OCI-LY7 (cell line): ENCODE data around the gene HLA-F. TPM values are rescaled to one million over a fixed set of nuclear protein-coding genes. Genes with fewer than 3 reads are reported as not detected.

Experiments used
- BruUV-seq: library from RNA; stranded (reverse); fragments of 400-500 nt; replicated peaks from 2 replicates; lab custom pipeline; 2021; lab: Mats Ljungman, UMichigan
- CTCF ChIA-PET: fragments of 300-600 bp; sonication (Branson Sonifier 250); formaldehyde crosslinking; loops from one replicate; lab custom pipeline; 2022; ENCODE audit warnings: antibody characterized with exemption; ENCODE audit not compliant: unreplicated experiment; lab: Charles Lee
- POLR2A ChIA-PET: fragments of 300-600 bp; sonication (Branson Sonifier 250); formaldehyde crosslinking; loops from one replicate; lab custom pipeline; 2022; ENCODE audit warnings: antibody characterized with exemption; lab: Charles Lee
- DNase-seq: peaks from one replicate; pipeline ENCODE4 v3.0.0-alpha.2; 2015; ENCODE audit warnings: low spot score
- H2AFZ ChIP-seq: fragments of 200-600 bp; sonication (generic), shearing (Covaris generic); 2 replicates; pipeline ENCODE4 v1.6.1; 2014; ENCODE audit warnings: mild to moderate bottlenecking, antibody characterized with exemption, low read length, moderate library complexity
- H3K27ac ChIP-seq: fragments of 200-600 bp; sonication (generic); 2 replicates; pipeline ENCODE4 v1.5.1; 2014; ENCODE audit warnings: mixed run types, low read depth, mild to moderate bottlenecking, moderate library complexity, low read length, inconsistent platforms; ENCODE audit not compliant: poor library complexity, severe bottlenecking
- H3K36me3 ChIP-seq: fragments of 200-600 bp; sonication (generic); 2 replicates; pipeline ENCODE4 v1.6.1; 2014; ENCODE audit warnings: mild to moderate bottlenecking, antibody characterized with exemption, low read length, moderate library complexity, mixed read lengths; ENCODE audit not compliant: insufficient read depth
- H3K4me1 ChIP-seq: fragments of 200-600 bp; sonication (generic); 2 replicates; pipeline ENCODE4 v1.5.1; 2014; ENCODE audit warnings: mild to moderate bottlenecking, low read length; ENCODE audit not compliant: insufficient read depth, poor library complexity, severe bottlenecking
- H3K4me2 ChIP-seq: fragments of 200-600 bp; sonication (generic); 2 replicates; pipeline ENCODE4 v1.6.1; 2014; ENCODE audit warnings: mild to moderate bottlenecking, low read length
- H3K4me3 ChIP-seq: fragments of 200-600 bp; sonication (generic); 2 replicates; pipeline ENCODE4 v1.5.1; 2014; ENCODE audit warnings: mild to moderate bottlenecking, low read depth, low read length; ENCODE audit not compliant: poor library complexity, severe bottlenecking
- H3K79me2 ChIP-seq: fragments of 200-600 bp; sonication (generic); 2 replicates; pipeline ENCODE4 v1.6.1; 2016; ENCODE audit warnings: low read depth, mild to moderate bottlenecking, low read length, moderate library complexity, mixed read lengths; ENCODE audit not compliant: insufficient read depth
- H3K9me2 ChIP-seq: fragments of 200-600 bp; sonication (generic); 2 replicates; pipeline ENCODE4 v1.6.1; 2016; ENCODE audit warnings: mild to moderate bottlenecking, low read length, mixed read lengths; ENCODE audit not compliant: insufficient read depth
- H3K9me3 ChIP-seq: fragments of 200-600 bp; sonication (generic); 2 replicates; pipeline ENCODE4 v1.6.1; 2014; ENCODE audit warnings: mild to moderate bottlenecking, mixed run types, low read length, mixed read lengths
- H4K20me1 ChIP-seq: fragments of 200-600 bp; sonication (generic); 2 replicates; pipeline ENCODE4 v1.6.1; 2014; ENCODE audit warnings: mild to moderate bottlenecking, antibody characterized with exemption, low read length, moderate library complexity, mixed read lengths; ENCODE audit not compliant: insufficient read depth
- EZH2phosphoT487 ChIP-seq: fragments of 200-600 bp; sonication (generic); IDR thresholded peaks from 2 replicates; pipeline ENCODE4 v1.6.1; 2018; ENCODE audit warnings: low read depth, borderline replicate concordance, mild to moderate bottlenecking, mixed run types, antibody characterized with exemption, low read length, moderate library complexity, mixed read lengths
- intact Hi-C: fragments of 100-400 bp; cut with micrococcal nuclease; formaldehyde crosslinking; loops from one replicate; pipeline ENCODE4 v1.10.0; 2022; ENCODE audit not compliant: unreplicated experiment
- total RNA-seq, 2 experiments: library from RNA; depleted of rRNA in 1 of 2; stranded (reverse); fragments of >200 nt in 1 of 2; shearing (Covaris generic) in 1 of 2; gene quantifications; 2 replicates each; pipeline ENCODE4 v1.2.3, GENCODE V29; 2014 to 2022
- TF ChIP-seq, protein P1 (sequence below): fragments of 200-600 bp; sonication (generic); conservative IDR thresholded peaks from 2 replicates; pipeline ENCODE4 v1.5.1; 2014; ENCODE audit warnings: mild to moderate bottlenecking, antibody characterized with exemption, low read length, moderate library complexity, mixed read lengths

HLA-F gene
- total RNA-seq, 2 experiments from 2014 or later: 56.0 to 83.2 TPM

GRCh38 chr6:29681811-29682210 is 41.4 kb upstream of the HLA-F start:
- H3K4me2 ChIP-seq: no peak overlapping the region
- no peaks in the 10 kb centered on the region for H3K36me3 ChIP-seq
- no peak overlapping the region for H2AFZ ChIP-seq
- no TSS peak for BruUV-seq
- no peaks in the 10 kb centered on the region for H4K20me1 ChIP-seq
- CTCF ChIA-PET: no interaction called here
- DNase-seq: no peak
- no peak overlapping the region for H3K4me3 ChIP-seq
- no peaks in the 10 kb centered on the region for H3K79me2 ChIP-seq
- no peaks in the 10 kb centered on the region for H3K9me2 ChIP-seq
- POLR2A ChIA-PET: interaction anchor here (0.6 to 0.7 kb wide), 2 partner anchors 12 to 79 kb away, joined by 5 read pairs; no protein-coding TSS in a partner anchor
- no peaks in the 10 kb centered on the region for H3K9me3 ChIP-seq
- no peak overlapping the region for H3K27ac ChIP-seq
- intact Hi-C loops: no loop called here
- TF ChIP-seq, protein P1, sequence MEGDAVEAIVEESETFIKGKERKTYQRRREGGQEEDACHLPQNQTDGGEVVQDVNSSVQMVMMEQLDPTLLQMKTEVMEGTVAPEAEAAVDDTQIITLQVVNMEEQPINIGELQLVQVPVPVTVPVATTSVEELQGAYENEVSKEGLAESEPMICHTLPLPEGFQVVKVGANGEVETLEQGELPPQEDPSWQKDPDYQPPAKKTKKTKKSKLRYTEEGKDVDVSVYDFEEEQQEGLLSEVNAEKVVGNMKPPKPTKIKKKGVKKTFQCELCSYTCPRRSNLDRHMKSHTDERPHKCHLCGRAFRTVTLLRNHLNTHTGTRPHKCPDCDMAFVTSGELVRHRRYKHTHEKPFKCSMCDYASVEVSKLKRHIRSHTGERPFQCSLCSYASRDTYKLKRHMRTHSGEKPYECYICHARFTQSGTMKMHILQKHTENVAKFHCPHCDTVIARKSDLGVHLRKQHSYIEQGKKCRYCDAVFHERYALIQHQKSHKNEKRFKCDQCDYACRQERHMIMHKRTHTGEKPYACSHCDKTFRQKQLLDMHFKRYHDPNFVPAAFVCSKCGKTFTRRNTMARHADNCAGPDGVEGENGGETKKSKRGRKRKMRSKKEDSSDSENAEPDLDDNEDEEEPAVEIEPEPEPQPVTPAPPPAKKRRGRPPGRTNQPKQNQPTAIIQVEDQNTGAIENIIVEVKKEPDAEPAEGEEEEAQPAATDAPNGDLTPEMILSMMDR: no peak
- no peak for TF ChIP-seq EZH2phosphoT487
- H3K4me1 ChIP-seq: no peaks in the 10 kb centered on the region

- no peak overlapping the region for H3K4me3 ChIP-seq
- H3K9me3 ChIP-seq: no peaks in the 10 kb centered on the region
- BruUV-seq: no TSS peak
- DNase-seq: no peak
- TF ChIP-seq, protein P1: no peak
- TF ChIP-seq EZH2phosphoT487: no peak
- no peaks in the 10 kb centered on the region for H3K79me2 ChIP-seq
- H4K20me1 ChIP-seq: no peaks in the 10 kb centered on the region
- no peak overlapping the region for H3K27ac ChIP-seq
- H2AFZ ChIP-seq: no peak overlapping the region
- H3K4me2 ChIP-seq: no peak overlapping the region
- no peaks in the 10 kb centered on the region for H3K4me1 ChIP-seq
- H3K9me2 ChIP-seq: no peaks in the 10 kb centered on the region
- ChIA-PET POLR2A (no interaction called here), CTCF (no interaction called here)
- intact Hi-C loops: no loop called here
- no peaks in the 10 kb centered on the region for H3K36me3 ChIP-seq
These were observed 37.4 kb upstream of the HLA-F start for GRCh38 chr6:29685718-29686326.

DNA sequence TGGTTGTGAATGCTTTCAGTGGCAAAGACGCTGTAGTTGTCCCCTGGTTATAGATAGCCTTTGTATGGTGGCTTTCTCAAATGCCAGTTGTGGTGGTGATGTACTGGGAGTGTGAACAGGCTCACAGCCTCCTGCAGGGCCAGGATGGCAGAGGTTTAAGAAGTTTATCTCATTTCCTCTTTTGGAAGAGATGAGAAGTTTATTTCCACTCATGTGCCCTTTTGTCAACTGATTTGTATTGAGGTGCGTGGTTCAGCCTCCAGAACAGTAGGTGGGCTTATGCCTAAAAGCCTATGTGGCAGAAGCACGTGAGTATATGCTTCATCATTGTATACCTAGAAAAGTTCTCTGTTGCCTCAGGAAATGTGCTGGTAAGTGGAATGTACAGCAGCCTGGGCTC is 28.6 kb upstream of the HLA-F start:
- H3K4me2 ChIP-seq: no peak overlapping the region
- no peak for DNase-seq
- ChIA-PET CTCF (no interaction called here), POLR2A (interaction anchor here (1.1 kb wide), 1 partner anchor 18 kb away, joined by 4 read pairs; no protein-coding TSS in a partner anchor)
- H3K4me3 ChIP-seq: no peak overlapping the region
- no peaks in the 10 kb centered on the region for H4K20me1 ChIP-seq
- intact Hi-C loops: no loop called here
- TF ChIP-seq, protein P1: no peak
- no peak for TF ChIP-seq EZH2phosphoT487
- no peak overlapping the region for H3K27ac ChIP-seq
- no peak overlapping the region for H2AFZ ChIP-seq
- H3K9me2 ChIP-seq: no peaks in the 10 kb centered on the region
- no peaks in the 10 kb centered on the region for H3K36me3 ChIP-seq
- no peaks in the 10 kb centered on the region for H3K4me1 ChIP-seq
- no TSS peak for BruUV-seq
- no peaks in the 10 kb centered on the region for H3K79me2 ChIP-seq
- H3K9me3 ChIP-seq: peaks cover 5% of the 10 kb centered on the region; the same call in 1 of the 2 replicates
